Measurements from ENCODE around the gene KIF3C. TPM values are rescaled to one million over a fixed set of nuclear protein-coding genes. Genes with fewer than 3 reads are reported as not detected.

Gene KIF3C
- polyA plus RNA-seq, 2 of the 4 experiments (the other 2 are of a cell fraction) = 17.1 to 77.4 TPM

GRCh38 chr2:25881764-25882163, 100.5 kb downstream of the KIF3C start:
- WGBS (ENCODE audit: missing lambda C conversion rate) = 67% methylated on average over 4 of the region's 4 CpGs
- Histone ChIP-seq H3K4me2 (no peak overlapping the region), H3K4me1 (peaks cover 23% of the 10 kb centered on the region), H3K9me3 (no peaks in the 10 kb centered on the region), H3K27ac (no peak overlapping the region), H3K4me3 (no peak overlapping the region)
- FAIRE-seq (no peak), ATAC-seq (no peak), DNase-seq (ENCODE audit: low read depth in 1 of 2, low spot score in 1 of 2) (no peak)
- TF ChIP-seq CBX2 (IDR thresholded peaks at IDR 0.05; ENCODE audit: borderline replicate concordance, low read depth) (no peak), KDM1A (IDR thresholded peaks at IDR 0.05; ENCODE audit: low read depth) (no peak), HOXB13 (CRISPR knock-in tag; IDR thresholded peaks at IDR 0.05; ENCODE audit: low read depth) (no peak), CEBPB (IDR thresholded peaks at IDR 0.05) (no peak), BHLHE40 (IDR thresholded peaks at IDR 0.05; ENCODE audit: low read depth, low read length) (no peak)
- TF ChIP-seq, protein P1, sequence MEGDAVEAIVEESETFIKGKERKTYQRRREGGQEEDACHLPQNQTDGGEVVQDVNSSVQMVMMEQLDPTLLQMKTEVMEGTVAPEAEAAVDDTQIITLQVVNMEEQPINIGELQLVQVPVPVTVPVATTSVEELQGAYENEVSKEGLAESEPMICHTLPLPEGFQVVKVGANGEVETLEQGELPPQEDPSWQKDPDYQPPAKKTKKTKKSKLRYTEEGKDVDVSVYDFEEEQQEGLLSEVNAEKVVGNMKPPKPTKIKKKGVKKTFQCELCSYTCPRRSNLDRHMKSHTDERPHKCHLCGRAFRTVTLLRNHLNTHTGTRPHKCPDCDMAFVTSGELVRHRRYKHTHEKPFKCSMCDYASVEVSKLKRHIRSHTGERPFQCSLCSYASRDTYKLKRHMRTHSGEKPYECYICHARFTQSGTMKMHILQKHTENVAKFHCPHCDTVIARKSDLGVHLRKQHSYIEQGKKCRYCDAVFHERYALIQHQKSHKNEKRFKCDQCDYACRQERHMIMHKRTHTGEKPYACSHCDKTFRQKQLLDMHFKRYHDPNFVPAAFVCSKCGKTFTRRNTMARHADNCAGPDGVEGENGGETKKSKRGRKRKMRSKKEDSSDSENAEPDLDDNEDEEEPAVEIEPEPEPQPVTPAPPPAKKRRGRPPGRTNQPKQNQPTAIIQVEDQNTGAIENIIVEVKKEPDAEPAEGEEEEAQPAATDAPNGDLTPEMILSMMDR (IDR thresholded peaks at IDR 0.05) = no peak
- TF ChIP-seq, protein P2, sequence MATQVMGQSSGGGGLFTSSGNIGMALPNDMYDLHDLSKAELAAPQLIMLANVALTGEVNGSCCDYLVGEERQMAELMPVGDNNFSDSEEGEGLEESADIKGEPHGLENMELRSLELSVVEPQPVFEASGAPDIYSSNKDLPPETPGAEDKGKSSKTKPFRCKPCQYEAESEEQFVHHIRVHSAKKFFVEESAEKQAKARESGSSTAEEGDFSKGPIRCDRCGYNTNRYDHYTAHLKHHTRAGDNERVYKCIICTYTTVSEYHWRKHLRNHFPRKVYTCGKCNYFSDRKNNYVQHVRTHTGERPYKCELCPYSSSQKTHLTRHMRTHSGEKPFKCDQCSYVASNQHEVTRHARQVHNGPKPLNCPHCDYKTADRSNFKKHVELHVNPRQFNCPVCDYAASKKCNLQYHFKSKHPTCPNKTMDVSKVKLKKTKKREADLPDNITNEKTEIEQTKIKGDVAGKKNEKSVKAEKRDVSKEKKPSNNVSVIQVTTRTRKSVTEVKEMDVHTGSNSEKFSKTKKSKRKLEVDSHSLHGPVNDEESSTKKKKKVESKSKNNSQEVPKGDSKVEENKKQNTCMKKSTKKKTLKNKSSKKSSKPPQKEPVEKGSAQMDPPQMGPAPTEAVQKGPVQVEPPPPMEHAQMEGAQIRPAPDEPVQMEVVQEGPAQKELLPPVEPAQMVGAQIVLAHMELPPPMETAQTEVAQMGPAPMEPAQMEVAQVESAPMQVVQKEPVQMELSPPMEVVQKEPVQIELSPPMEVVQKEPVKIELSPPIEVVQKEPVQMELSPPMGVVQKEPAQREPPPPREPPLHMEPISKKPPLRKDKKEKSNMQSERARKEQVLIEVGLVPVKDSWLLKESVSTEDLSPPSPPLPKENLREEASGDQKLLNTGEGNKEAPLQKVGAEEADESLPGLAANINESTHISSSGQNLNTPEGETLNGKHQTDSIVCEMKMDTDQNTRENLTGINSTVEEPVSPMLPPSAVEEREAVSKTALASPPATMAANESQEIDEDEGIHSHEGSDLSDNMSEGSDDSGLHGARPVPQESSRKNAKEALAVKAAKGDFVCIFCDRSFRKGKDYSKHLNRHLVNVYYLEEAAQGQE (IDR thresholded peaks at IDR 0.05) = no peak
- POLR2A ChIA-PET = no interaction called here
- CTCF ChIA-PET = interaction anchor here (0.6 to 2.3 kb wide), 3 partner anchors 10 to 593 kb away, joined by 3 to 8 read pairs (median 3); no protein-coding TSS in a partner anchor

- H3K9me3 ChIP-seq = no peaks in the 10 kb centered on the region
- H3K27ac ChIP-seq = peak overlapping the region; percentile 81 to 82
- peak overlapping the region; percentile 94 for H3K4me2 ChIP-seq
- CTCF ChIA-PET = interaction anchor here (0.9 to 2.2 kb wide), 10 partner anchors 9 to 306 kb away, joined by 3 to 12 read pairs (median 4); no protein-coding TSS in a partner anchor
- peaks cover 23% of the 10 kb centered on the region for H3K4me1 ChIP-seq
- ATAC-seq = 0 out of 6 replicates have a peak, but pooled peaks have one; percentile 1 to 14
- TF ChIP-seq FOSL2 (IDR thresholded peaks at IDR 0.05) (no peak), FOSL2 (CRISPR knock-in tag; IDR thresholded peaks at IDR 0.05) (peak; percentile 60), MAZ (IDR thresholded peaks at IDR 0.05; ENCODE audit: borderline replicate concordance, low read depth, low read length) (no peak)
- POLR2A ChIA-PET = interaction anchor here (0.7 to 1.5 kb wide), 16 partner anchors 8 to 466 kb away, joined by 3 to 11 read pairs (median 4); partner anchors contain the start of genes HADHA, HADHB and SELENOI
- H3K4me3 ChIP-seq = peak overlapping the region; percentile 45
- FAIRE-seq = no peak
- DNase-seq (ENCODE audit: low read depth in 1 of 2, low spot score in 1 of 2) = peak in 1 of 2 experiments; percentile 48
- 46% methylated on average over 5 of the region's 5 CpGs for WGBS (ENCODE audit: missing lambda C conversion rate)
Observed at GRCh38 chr2:25879133-25879730, 103.1 kb downstream of the KIF3C start.

DNA sequence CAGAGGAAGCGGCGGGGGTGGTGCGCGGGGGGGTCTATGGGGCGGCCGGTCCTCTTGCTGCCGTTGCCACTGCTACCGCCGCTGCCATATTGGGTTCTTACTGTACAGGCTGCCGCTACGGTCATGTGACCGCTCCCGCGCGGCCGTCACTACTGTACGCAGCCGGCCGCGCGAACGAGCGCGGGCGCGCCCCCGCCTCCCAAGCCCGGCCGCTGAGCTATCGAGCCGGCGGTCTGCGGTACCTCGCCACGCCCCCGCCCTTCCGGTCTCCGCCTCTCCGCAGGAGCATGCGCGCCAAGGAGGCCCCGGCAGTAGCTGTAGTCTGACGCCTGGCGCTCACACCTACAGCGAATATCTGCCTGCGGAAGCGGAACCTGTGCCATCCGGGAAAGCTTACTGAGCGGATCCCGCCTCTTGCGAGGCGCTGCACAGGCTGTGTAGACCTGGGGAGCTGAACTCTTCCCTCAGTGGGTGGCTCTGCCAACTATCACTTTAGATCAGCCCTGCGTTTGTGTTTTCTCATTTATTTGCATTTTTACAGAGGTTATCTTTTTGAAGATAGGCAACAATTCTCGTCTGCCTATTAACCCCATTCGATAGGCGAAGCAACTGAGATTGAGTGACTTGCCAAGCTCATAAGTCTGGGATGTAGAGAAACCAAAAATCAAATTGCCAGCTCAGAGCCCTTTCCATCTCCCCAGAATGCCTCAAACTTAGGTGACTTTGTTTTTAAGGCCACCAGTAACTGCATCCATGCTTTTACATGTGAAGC, 103.8 kb downstream of the KIF3C start, which contains the start of gene ASXL2:
Gene ASXL2 (minus strand): TSS at position 127 of the 772 bp plus-strand sequence. CDS start 265 bp downstream, outside the sequence.
- Histone ChIP-seq H3K27ac (peak within 1 kb of the TSS; percentile 94), H3K4me1 (peaks cover 23% of the 10 kb centered on the region), H3K4me3 (peak within 1 kb of the TSS; percentile 67), H3K9me3 (no peaks in the 10 kb centered on the region), H3K4me2 (peak within 1 kb of the TSS; percentile 94)
- peak; percentile 93 for ATAC-seq
- WGBS (ENCODE audit: missing lambda C conversion rate) = 3% methylated on average over 28 of the region's 56 CpGs
- peak; percentile 92 to 99 for DNase-seq (ENCODE audit: low read depth in 1 of 2, low spot score in 1 of 2)
- POLR2A ChIA-PET = interaction anchor here (0.6 to 1.5 kb wide), 26 partner anchors 9 to 467 kb away, joined by 3 to 11 read pairs (median 4); partner anchors contain the start of genes HADHA, HADHB, RAB10 and SELENOI
- FAIRE-seq = peak; percentile 73
- CTCF ChIA-PET = interaction anchor here (0.6 to 2.2 kb wide), 13 partner anchors 9 to 306 kb away, joined by 3 to 12 read pairs (median 4); no protein-coding TSS in a partner anchor
- TF ChIP-seq, protein P3, sequence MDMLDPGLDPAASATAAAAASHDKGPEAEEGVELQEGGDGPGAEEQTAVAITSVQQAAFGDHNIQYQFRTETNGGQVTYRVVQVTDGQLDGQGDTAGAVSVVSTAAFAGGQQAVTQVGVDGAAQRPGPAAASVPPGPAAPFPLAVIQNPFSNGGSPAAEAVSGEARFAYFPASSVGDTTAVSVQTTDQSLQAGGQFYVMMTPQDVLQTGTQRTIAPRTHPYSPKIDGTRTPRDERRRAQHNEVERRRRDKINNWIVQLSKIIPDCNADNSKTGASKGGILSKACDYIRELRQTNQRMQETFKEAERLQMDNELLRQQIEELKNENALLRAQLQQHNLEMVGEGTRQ (IDR thresholded peaks at IDR 0.05) = peak; percentile 92
- TF ChIP-seq FOXS1 (CRISPR knock-in tag; IDR thresholded peaks at IDR 0.05) = no peak
- TF ChIP-seq EHMT2 (IDR thresholded peaks at IDR 0.05; ENCODE audit: low read depth) = no peak
- TF ChIP-seq KDM5A (IDR thresholded peaks at IDR 0.05) = no peak
- TF ChIP-seq POLR2A (IDR thresholded peaks at IDR 0.05; ENCODE audit: low read length) = peak; percentile 88
- TF ChIP-seq CEBPB (IDR thresholded peaks at IDR 0.05) = no peak
- TF ChIP-seq BHLHE40 (IDR thresholded peaks at IDR 0.05; ENCODE audit: low read depth, low read length) = no peak
- TF ChIP-seq FOSL2 (IDR thresholded peaks at IDR 0.05) = no peak
- peak; percentile 28 for TF ChIP-seq FOSL2 (CRISPR knock-in tag; IDR thresholded peaks at IDR 0.05)
- no peak for TF ChIP-seq TP53 (CRISPR knock-in tag; IDR thresholded peaks at IDR 0.05)
- TF ChIP-seq, protein P1 (IDR thresholded peaks at IDR 0.05) = no peak
- TF ChIP-seq, protein P4, sequence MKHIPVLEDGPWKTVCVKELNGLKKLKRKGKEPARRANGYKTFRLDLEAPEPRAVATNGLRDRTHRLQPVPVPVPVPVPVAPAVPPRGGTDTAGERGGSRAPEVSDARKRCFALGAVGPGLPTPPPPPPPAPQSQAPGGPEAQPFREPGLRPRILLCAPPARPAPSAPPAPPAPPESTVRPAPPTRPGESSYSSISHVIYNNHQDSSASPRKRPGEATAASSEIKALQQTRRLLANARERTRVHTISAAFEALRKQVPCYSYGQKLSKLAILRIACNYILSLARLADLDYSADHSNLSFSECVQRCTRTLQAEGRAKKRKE (CRISPR knock-in tag; IDR thresholded peaks at IDR 0.05; ENCODE audit: low read depth) = no peak
- TF ChIP-seq HOXB13 (CRISPR knock-in tag; IDR thresholded peaks at IDR 0.05; ENCODE audit: low read depth) = no peak

All from A549 (cell line).